CD14-positive monocyte (primary cell): ENCODE results near the gene VASH1. TPM values are rescaled to one million over a fixed set of nuclear protein-coding genes. Genes with fewer than 3 reads are reported as not detected.

Experiments
- DNase-seq, 3 donors: peaks; one replicate each; pipeline ENCODE4 v3.0.0-alpha.2; 2011 to 2022
- H2AFZ ChIP-seq: 2 replicates; pipeline ENCODE4 v1.6.0; 2012; ENCODE audit warnings: mild to moderate bottlenecking, low read depth, low read length, inconsistent platforms; ENCODE audit not compliant: insufficient read depth, poor library complexity, severe bottlenecking
- H3K27ac ChIP-seq, 2 donors: 1 replicate in 1 of 2; 2 replicates in 1 of 2; pipeline ENCODE4 v1.5.1; 2012 to 2013; ENCODE audit warnings: low read length in 2 of 2, control low read depth in 1 of 2, inconsistent platforms in 1 of 2, low read depth in 1 of 2, mild to moderate bottlenecking in 1 of 2
- H3K27me3 ChIP-seq, 2 donors: one replicate each; pipeline versions ENCODE4 v1.6.0 to v1.6.1; 2011 to 2013; ENCODE audit warnings: low read length in 2 of 2; ENCODE audit not compliant: control insufficient read depth in 2 of 2, insufficient read depth in 2 of 2
- H3K36me3 ChIP-seq, 2 donors: replicated peaks in 1 of 2; 1 replicate in 1 of 2; 2 replicates in 1 of 2; pipeline versions ENCODE4 v1.5.1 to v1.6.1; 2012 to 2013; ENCODE audit warnings: low read length in 2 of 2, control low read depth in 1 of 2, inconsistent platforms in 1 of 2, mild to moderate bottlenecking in 1 of 2; ENCODE audit not compliant: insufficient read depth in 2 of 2, control insufficient read depth in 1 of 2
- H3K4me1 ChIP-seq, 2 donors: 1 replicate in 1 of 2; 2 replicates in 1 of 2; pipeline versions ENCODE4 v1.5.1 to v1.6.1; 2012 to 2013; ENCODE audit warnings: low read length in 2 of 2, control low read depth in 1 of 2, inconsistent platforms in 1 of 2, mild to moderate bottlenecking in 1 of 2, moderate library complexity in 1 of 2; ENCODE audit not compliant: insufficient read depth in 2 of 2, control insufficient read depth in 1 of 2
- H3K4me2 ChIP-seq: replicated peaks from 2 replicates; pipeline ENCODE3; 2012; ENCODE audit warnings: low read length, moderate library complexity, mild to moderate bottlenecking; ENCODE audit not compliant: poor library complexity, severe bottlenecking; ENCODE audit errors: extremely low read depth
- H3K4me3 ChIP-seq, 3 experiments: fragments of 200-600 bp in 1 of 3; sonication (generic) in 1 of 3; replicated peaks in 1 of 3; 1 replicate in 2 of 3; 2 replicates in 1 of 3; pipeline ENCODE4 v1.5.1; 2011 to 2013; ENCODE audit warnings: low read length in 3 of 3, mild to moderate bottlenecking in 3 of 3, control low read depth in 2 of 3, low read depth in 2 of 3, inconsistent platforms in 1 of 3, moderate library complexity in 1 of 3
- H3K79me2 ChIP-seq: 2 replicates; pipeline ENCODE4 v1.6.0; 2012; ENCODE audit warnings: mild to moderate bottlenecking, control low read depth, inconsistent platforms, low read length, moderate library complexity; ENCODE audit not compliant: insufficient read depth
- H3K9ac ChIP-seq: 2 replicates; pipeline ENCODE4 v1.6.0; 2017; ENCODE audit warnings: low read length, mild to moderate bottlenecking; ENCODE audit not compliant: insufficient read depth, poor library complexity, severe bottlenecking
- H3K9me3 ChIP-seq, 2 donors: replicated peaks in 1 of 2; 1 replicate in 1 of 2; 2 replicates in 1 of 2; pipeline versions ENCODE4 v1.5.1 to v1.6.1; 2012 to 2013; ENCODE audit warnings: low read length in 2 of 2, control low read depth in 1 of 2; ENCODE audit not compliant: control insufficient read depth in 1 of 2, insufficient read depth in 1 of 2
- H4K20me1 ChIP-seq: 2 replicates; pipeline ENCODE4 v1.6.0; 2012; ENCODE audit warnings: mild to moderate bottlenecking, low read length, control low read depth, moderate library complexity; ENCODE audit not compliant: insufficient read depth
- H3K27ac Mint-ChIP-seq, 7 donors: one replicate each; pipeline ENCODE4 v1.8.0; 2020; ENCODE audit warnings: mild to moderate bottlenecking in 7 of 7, mixed read lengths in 7 of 7, moderate library complexity in 6 of 7, inconsistent platforms in 2 of 7
- H3K27me3 Mint-ChIP-seq, 3 donors: one replicate each; pipeline ENCODE4 v1.8.0; 2021 to 2022; ENCODE audit warnings: low read depth in 3 of 3, mild to moderate bottlenecking in 3 of 3, mixed read lengths in 3 of 3, moderate library complexity in 3 of 3, inconsistent platforms in 1 of 3
- H3K36me3 Mint-ChIP-seq, 2 donors: one replicate each; pipeline ENCODE4 v1.8.0; 2020; ENCODE audit warnings: mixed read lengths in 2 of 2, inconsistent platforms in 1 of 2, mild to moderate bottlenecking in 1 of 2
- H3K4me1 Mint-ChIP-seq: one replicate; pipeline ENCODE4 v1.8.0; 2020; ENCODE audit warnings: mild to moderate bottlenecking, mixed read lengths
- H3K4me3 Mint-ChIP-seq, 2 donors: one replicate each; pipeline ENCODE4 v1.8.0; 2020; ENCODE audit warnings: mild to moderate bottlenecking in 2 of 2, mixed read lengths in 2 of 2, moderate library complexity in 1 of 2
- H3K9me3 Mint-ChIP-seq, 7 donors: one replicate each; pipeline ENCODE4 v1.8.0; 2020 to 2022; ENCODE audit warnings: mixed read lengths in 7 of 7, mild to moderate bottlenecking in 6 of 7, moderate library complexity in 6 of 7, inconsistent platforms in 2 of 7
- CTCF ChIP-seq: fragments of 200-600 bp; IDR thresholded peaks from one replicate; pipeline ENCODE4 v1.8.0; 2022; ENCODE audit warnings: antibody characterized with exemption, mild to moderate bottlenecking
- WGBS: methylation state at CpG from one replicate; pipeline ENCODE4 v1.1.5; 2013; ENCODE audit warnings: missing lambda C conversion rate; ENCODE audit not compliant: insufficient coverage; 5-methylcytosine and 5-hydroxymethylcytosine counted together
- intact Hi-C, 2 donors: fragments of 100-400 bp; cut with micrococcal nuclease; formaldehyde crosslinking; loops; one replicate each; pipeline versions ENCODE4 v1.15.0 to v1.15.1; 2023
- polyA plus RNA-seq, 3 donors: library from polyadenylated mRNA; depleted of rRNA in 1 of 3; unstranded in 2 of 3; stranded (reverse) in 1 of 3; fragments of 300-500 nt in 2 of 3; fragments of >200 nt in 1 of 3; fragmentation: Illumina TruSeq in 2 of 3; gene quantifications; 1 replicate in 2 of 3; 2 replicates in 1 of 3; pipeline ENCODE4 v1.2.3, GENCODE V29; 2012 to 2021

The VASH1 gene
- polyA plus RNA-seq, 3 donors, result 2.5 to 10.5 (median 3.3) TPM

- peak overlapping the region; percentile 90 to 96 for H3K4me3 Mint-ChIP-seq
- 0% methylated on average over 14 of the region's 20 CpGs for WGBS
- H3K9me3 ChIP-seq, result no peaks in the 10 kb centered on the region
- H3K27ac ChIP-seq, result peak overlapping the region in 1 of 2 donors; percentile 80
- H3K4me1 ChIP-seq, result peaks cover 25 to 28% of the 10 kb centered on the region in 2 donors
- no peaks in the 10 kb centered on the region for H3K27me3 ChIP-seq
- peak overlapping the region; percentile 63 to 85 (median 81) for H3K4me3 ChIP-seq
- H3K9ac ChIP-seq, result peak overlapping the region; percentile 84
- H3K27me3 Mint-ChIP-seq, result peaks cover 0 to 4% (median 3%) of the 10 kb centered on the region in 3 donors
- no peaks in the 10 kb centered on the region for H4K20me1 ChIP-seq
- TF ChIP-seq CTCF, result no peak
- H3K27ac Mint-ChIP-seq, result peak overlapping the region; percentile 22 to 91 (median 85)
- H3K36me3 ChIP-seq, result peaks cover 17 to 26% of the 10 kb centered on the region in 2 donors
- H3K4me1 Mint-ChIP-seq, result peaks cover 21% of the 10 kb centered on the region
- no peaks in the 10 kb centered on the region for H3K79me2 ChIP-seq
- H3K36me3 Mint-ChIP-seq, result peaks cover 26 to 28% of the 10 kb centered on the region in 2 donors
- H3K9me3 Mint-ChIP-seq, result no peaks in the 10 kb centered on the region
- no peak for DNase-seq
- peak overlapping the region; percentile 76 for H2AFZ ChIP-seq
- H3K4me2 ChIP-seq, result peak overlapping the region; percentile 83
- intact Hi-C loops, result loop anchor here in 1 of 2 donors (10.0 kb wide), 1 partner anchor 53 kb away; no protein-coding TSS in a partner anchor
These were observed 50.8 kb downstream of the VASH1 start for GRCh38 chr14:76812093-76812421.

- no peaks in the 10 kb centered on the region for H4K20me1 ChIP-seq
- peak within 1 kb of the TSS; percentile 84 for H3K9ac ChIP-seq
- peaks cover 21% of the 10 kb centered on the region for H3K4me1 Mint-ChIP-seq
- peaks cover 0 to 3% (median 3%) of the 10 kb centered on the region in 3 donors for H3K27me3 Mint-ChIP-seq
- H3K9me3 Mint-ChIP-seq, result no peaks in the 10 kb centered on the region
- peak within 1 kb of the TSS; percentile 76 for H2AFZ ChIP-seq
- intact Hi-C loops, result loop anchor here in 1 of 2 donors (10.0 kb wide), 1 partner anchor 52 kb away; no protein-coding TSS in a partner anchor
- DNase-seq, result peak; percentile 96 to 97 (median 96)
- H3K4me3 Mint-ChIP-seq, result peak within 1 kb of the TSS; percentile 90 to 96
- H3K9me3 ChIP-seq, result no peaks in the 10 kb centered on the region
- peaks cover 20 to 21% of the 10 kb centered on the region in 2 donors for H3K36me3 Mint-ChIP-seq
- H3K27ac ChIP-seq, result peak within 1 kb of the TSS in 1 of 2 donors; percentile 80
- H3K4me3 ChIP-seq, result peak within 1 kb of the TSS; percentile 63 to 85 (median 81)
- H3K27ac Mint-ChIP-seq, result peak within 1 kb of the TSS; percentile 47 to 91 (median 85)
- H3K4me2 ChIP-seq, result peak within 1 kb of the TSS; percentile 83
- H3K4me1 ChIP-seq, result peaks cover 25 to 28% of the 10 kb centered on the region in 2 donors
- no peak for TF ChIP-seq CTCF
- no peaks in the 10 kb centered on the region for H3K27me3 ChIP-seq
- H3K79me2 ChIP-seq, result no peaks in the 10 kb centered on the region
- WGBS, result 2% methylated on average over 68 of the region's 69 CpGs
- H3K36me3 ChIP-seq, result peaks cover 11 to 20% of the 10 kb centered on the region in 2 donors
These were observed 51.4 kb downstream of the VASH1 start, which contains the start of gene ANGEL1 for GRCh38 chr14:76812422-76813383. ANGEL1 (minus strand) TSS chr14:76812882; CDS start chr14:76812827, 55 bp downstream.
